HG03159 (cell line): ENCODE data around the gene KCNRG.
A peak's percentile ranks its signal among the peaks of the same experiment; 100 is the strongest.
"Not testable (repeated sequence)": the region's sequence is repeated elsewhere in the genome, so short reads cannot be mapped to it uniquely, and the experiment has no call there.

Experiments
- ATAC-seq: cut with Tn5 transposase; IDR thresholded peaks from one replicate; pipeline ENCODE4 v1.9.1; 2021; ENCODE audit warnings: mild to moderate bottlenecking, moderate library complexity; ENCODE audit not compliant: unreplicated experiment

Gene KCNRG

DNA sequence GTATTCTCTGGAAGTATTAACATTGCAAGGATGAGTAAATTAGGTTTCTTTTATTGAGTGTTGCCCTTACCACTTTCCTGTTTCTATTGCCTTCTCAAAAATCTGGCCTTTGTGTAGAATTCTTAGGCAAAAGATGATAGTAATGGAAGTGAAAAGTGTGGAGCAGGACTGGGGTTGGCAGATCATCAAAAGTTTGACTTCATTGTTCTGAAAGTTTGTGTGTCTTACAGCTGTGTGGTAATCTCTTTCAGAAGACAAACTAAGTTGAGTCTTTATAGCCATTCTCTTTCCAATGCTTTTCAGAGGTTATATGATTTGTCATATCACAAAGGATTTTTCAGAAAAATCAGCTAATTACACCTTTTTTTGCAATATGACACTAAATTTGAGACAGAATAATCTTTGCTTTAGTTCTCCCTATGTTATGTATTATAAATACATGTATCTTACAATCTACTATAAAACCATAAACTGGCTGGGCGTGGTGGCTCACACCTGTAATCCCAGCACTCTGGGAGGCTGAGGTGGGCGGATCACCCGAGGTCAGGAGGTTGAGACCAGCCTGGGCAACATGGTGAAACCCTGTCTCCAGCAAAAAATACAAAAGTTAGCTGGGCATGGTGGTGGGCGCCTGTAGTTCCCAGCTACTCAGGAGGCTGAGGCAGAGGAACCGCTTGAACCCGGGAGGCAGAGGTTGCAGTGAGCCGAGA, 8.7 kb upstream of the KCNRG start:
- ATAC-seq: no peak

- no peak for ATAC-seq
Observed at GRCh38 chr13:50011461-50011860, 3.8 kb upstream of the KCNRG start.

- no peak for ATAC-seq
Observed at GRCh38 chr13:50012396-50013169, 2.7 kb upstream of the KCNRG start.

DNA sequence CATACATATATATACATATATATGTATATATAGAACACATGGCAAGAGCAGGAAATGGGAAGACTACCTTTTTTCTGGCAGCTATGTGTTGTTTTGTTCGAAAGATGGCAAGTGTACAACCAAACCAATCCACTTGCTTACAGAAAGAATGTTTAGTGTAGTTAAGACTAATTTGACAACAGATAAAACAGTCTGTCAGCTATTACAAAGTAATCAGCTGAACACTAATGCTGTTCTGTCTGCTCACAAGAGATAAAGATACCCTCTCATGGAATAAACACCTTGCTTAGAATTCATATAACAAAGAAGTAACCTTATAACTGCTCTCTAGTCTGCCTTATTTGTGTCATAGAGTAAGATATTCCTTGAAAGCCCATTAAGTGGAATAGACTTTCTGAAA, 858 bp upstream of the KCNRG start:
- no peak for ATAC-seq

DNA sequence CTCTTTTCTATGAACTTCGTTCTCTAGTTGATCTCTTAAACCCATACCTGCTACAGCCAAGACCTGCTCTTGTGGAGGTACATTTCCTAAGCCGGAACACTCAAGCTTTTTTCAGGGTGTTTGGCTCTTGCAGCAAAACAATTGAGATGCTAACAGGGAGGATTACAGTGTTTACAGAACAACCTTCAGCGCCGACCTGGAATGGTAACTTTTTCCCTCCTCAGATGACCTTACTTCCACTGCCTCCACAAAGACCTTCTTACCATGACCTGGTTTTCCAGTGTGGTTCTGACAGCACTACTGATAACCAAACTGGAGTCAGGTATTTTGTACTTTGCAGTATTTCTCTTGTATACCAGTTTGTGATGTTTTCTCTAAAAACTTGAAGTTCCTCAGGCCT, 506 bp downstream of the KCNRG start:
- ATAC-seq: no peak

GRCh38 chr13:50016444-50016843, 1.2 kb downstream of the KCNRG start:
- no peak for ATAC-seq

DNA sequence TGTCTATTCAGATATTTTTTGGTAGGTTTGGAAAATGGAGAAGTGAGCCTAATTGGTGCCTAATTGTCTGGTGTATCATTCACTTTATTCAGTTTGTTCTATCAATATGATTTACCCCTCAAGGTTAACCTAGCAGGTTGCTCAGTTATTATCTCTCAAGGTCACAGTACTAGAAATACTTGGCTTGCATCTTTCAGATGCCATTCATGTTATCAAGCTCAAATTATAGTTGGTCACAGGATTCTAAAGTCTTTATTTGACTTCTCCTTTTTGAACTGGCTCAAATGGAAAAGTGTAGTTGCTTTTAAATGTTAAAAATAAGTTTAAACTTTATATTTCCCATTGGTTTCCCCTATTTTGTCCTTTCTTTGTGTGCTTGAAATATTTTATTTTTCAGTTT, 2.6 kb downstream of the KCNRG start:
- ATAC-seq: no peak

DNA sequence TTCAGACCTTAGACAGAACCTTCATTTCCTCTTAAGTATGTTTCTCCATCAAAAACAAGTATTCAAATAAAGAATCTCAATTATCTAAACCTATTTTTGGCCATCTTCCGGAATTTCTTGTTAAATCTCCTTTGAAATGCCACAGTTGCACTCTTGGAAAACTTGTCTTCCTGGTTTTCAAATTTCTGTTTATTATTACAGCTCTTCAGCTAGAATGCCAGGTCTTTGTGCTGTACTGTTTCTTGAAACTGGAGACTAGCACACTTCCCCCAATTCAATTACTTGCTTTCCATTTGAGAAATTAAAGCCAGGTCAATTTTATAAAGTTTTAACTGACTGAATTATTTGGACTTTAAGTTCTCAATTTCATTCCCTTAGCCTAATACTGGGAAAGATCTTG, 10.2 kb downstream of the KCNRG start:
- ATAC-seq: no peak

- ATAC-seq: peak; percentile 99
Observed at GRCh38 chr13:50026788-50027473, 11.7 kb downstream of the KCNRG start.

GRCh38 chr13:50030315-50030714, 15.1 kb downstream of the KCNRG start:
- ATAC-seq: no peak

- no peak for ATAC-seq
Observed at GRCh38 chr13:50033725-50034124, 18.5 kb downstream of the KCNRG start.

DNA sequence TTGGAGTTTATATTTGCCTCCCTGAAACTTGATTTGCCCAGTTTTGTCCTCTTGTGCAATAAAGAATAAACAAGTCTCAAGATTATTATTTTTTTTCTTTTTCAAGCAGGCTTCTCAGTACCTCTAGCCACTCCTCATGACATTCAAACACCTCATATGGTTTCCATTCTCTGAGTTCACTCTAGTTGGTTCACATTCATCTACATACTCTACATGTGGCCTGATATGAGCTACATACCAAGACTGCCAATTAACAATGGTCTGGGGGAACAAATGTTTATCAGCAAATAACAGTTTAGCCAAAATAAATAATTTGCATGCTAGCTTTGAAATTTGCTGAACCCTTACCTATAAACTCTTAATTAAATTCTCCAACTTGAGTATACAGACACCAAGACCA, 22.5 kb downstream of the KCNRG start:
- ATAC-seq: no peak

DNA sequence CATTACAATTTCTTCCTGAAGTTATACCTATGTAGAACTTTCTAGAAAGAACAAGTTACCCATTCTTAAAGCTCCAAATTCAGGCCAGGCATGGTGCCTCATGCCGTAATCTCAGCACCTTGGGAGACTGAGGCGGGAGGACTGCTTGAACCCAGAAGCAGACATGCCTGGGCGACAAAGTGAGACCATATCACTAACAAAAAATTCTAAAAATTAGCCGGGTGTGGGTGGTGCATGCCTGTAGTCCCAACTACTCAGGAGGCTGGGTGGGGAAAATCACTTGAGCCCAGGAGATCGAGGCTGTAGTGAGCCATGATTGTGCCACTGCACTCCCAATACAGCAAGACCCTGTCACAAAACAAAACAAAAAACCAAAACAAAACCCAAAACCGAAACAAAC, 23.0 kb downstream of the KCNRG start:
- no peak for ATAC-seq

GRCh38 chr13:50052478-50052877, 37.2 kb downstream of the KCNRG start:
- no peak for ATAC-seq

- no peak for ATAC-seq
Observed at GRCh38 chr13:50053844-50054243, 38.6 kb downstream of the KCNRG start.

GRCh38 chr13:50055454-50055853, 40.2 kb downstream of the KCNRG start:
- ATAC-seq: no peak

DNA sequence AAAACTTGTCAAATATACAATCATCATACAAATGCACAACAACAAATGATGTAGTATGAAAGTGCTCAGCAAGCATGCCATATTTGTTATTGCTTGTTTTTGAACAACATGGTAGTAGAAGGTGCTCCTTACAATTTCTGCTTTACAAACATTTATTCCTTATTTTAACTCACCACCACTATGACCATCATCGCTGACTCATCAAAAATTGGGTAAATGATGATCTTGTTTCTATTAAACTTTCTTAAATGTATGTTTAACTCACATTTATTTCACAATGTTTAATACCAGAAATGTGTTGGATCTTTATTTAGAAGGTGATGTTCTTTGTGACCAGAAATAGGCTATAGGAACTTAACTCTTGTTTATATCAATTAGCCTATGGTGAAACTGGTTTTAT, 45.5 kb downstream of the KCNRG start:
- no peak for ATAC-seq

DNA sequence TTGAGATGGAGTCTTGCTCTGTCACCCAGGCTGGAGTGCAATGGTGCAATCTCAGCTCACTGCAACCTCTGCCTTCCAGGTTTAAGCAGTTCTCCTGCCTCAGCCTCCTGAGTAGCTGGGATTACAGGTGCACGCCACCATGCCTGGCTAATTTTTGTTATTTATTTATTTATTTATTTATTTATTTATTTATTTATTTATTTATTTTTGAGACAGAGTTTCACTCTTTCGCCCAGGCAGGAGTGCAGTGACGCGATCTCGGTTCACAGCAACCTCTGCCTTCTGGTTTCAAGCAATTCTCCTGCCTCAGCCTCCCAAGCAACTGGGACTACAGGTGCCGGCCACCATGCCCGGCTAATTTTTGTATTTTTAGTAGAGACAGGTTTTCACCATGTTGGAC, 47.1 kb downstream of the KCNRG start:
- not testable (repeated sequence) for ATAC-seq

GRCh38 chr13:50065712-50066111, 50.5 kb downstream of the KCNRG start:
- ATAC-seq: no peak

DNA sequence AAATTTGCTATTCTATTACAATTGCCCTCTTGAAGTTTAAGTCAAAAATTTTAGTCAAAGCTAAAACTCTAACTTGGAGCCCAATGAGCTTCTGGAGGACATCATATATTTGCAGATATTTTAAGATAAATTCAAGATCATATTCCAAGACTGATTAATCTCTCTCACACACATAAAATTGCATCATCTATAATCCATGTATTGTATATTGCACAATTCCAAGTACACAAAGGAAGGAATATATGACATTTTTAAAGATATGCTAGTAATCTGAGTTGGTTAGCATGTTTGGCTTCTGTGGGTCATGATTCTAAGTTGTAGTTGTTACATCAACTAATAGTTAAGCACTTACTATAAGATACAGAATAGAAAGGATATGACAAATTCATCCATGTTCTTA, 53.3 kb downstream of the KCNRG start:
- no peak for ATAC-seq

DNA sequence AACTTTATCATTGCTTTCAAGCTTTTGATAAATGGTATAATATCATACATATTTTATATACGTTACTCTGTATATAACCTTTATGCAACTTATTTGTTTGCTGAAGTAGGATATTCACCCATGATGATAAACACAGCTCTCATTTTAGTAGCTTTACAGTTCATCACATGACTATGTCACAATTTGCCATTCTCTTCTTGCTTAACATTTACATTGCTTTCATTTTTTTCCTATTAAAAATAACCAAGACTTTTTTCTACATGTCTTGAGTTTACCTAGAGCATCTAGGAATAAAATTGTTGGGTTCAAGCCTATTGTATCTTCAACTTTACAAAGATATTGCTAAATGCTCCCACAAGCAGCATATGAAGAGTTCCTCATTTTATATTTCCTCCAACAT, 54.0 kb downstream of the KCNRG start:
- no peak for ATAC-seq

DNA sequence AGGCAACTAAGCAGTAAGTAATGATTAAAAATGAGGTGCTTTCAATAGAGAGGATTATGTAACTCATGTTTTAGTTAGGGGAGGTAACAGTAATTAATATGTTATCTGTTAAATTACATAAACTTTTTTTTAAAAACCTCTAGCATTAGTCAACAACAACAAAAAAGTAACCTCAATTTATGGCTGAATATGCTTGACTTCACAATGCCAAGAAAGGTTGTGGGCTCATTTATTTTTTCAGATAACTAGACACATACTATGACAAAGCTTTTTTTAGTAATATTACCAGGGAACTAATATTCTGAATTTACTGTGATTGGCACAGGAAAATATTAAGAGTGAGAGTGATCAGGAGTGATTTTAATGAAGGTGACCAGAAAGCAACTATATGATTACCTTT, 54.9 kb downstream of the KCNRG start:
- ATAC-seq: no peak
